GM12878 (cell line): ENCODE results near the gene LRP1. TPM values are rescaled to one million over a fixed set of nuclear protein-coding genes. Genes with fewer than 3 reads are reported as not detected.

Experiments used
- ATAC-seq: fragments of 200-7000 bp; cut with Tn5 transposase; 3 replicates; pipeline ENCODE4 v1.9.1; 2020; ENCODE audit warnings: mild to moderate bottlenecking, moderate library complexity
- BruUV-seq: library from RNA; stranded (reverse); fragments of 400-500 nt; replicated peaks from 2 replicates; lab custom pipeline; 2021; lab: Mats Ljungman, UMichigan
- CTCF ChIA-PET: fragments of 300-600 bp; sonication (Branson Sonifier 250); formaldehyde crosslinking; extraction: SDS; loops from one replicate; lab custom pipeline; 2021; ENCODE audit warnings: inconsistent platforms; lab: Yijun Ruan, JAX
- POLR2A ChIA-PET: fragments of 350-600 bp; formaldehyde crosslinking; extraction: SDS; loops from one replicate; lab custom pipeline; 2021; ENCODE audit warnings: inconsistent platforms; lab: Charles Lee
- RAD21 ChIA-PET: fragments of 300-600 bp; sonication (Branson Sonifier 250); formaldehyde crosslinking; loops from one replicate; lab custom pipeline; 2023; ENCODE audit warnings: antibody characterized with exemption; ENCODE audit not compliant: unreplicated experiment; lab: Charles Lee
- SMC1A ChIA-PET: fragments of 300-600 bp; sonication (Branson Sonifier 250); formaldehyde crosslinking; loops from one replicate; lab custom pipeline; 2023; ENCODE audit not compliant: unreplicated experiment, uncharacterized antibody; lab: Charles Lee
- DNase-seq: peaks from one replicate; pipeline ENCODE4 v3.0.0-alpha.2; 2011; ENCODE audit warnings: low read depth, low spot score
- FAIRE-seq: peaks from 3 replicates; lab custom pipeline; 2011; peaks lifted over from hg19 to GRCh38; lab: Jason Lieb, UNC
- H2AFZ ChIP-seq: 2 replicates; pipeline ENCODE4 v1.6.0; 2011; ENCODE audit warnings: low read depth, low read length, control low read depth; ENCODE audit not compliant: control insufficient read depth
- H3K27ac ChIP-seq: 2 replicates; pipeline ENCODE4 v1.5.1; 2011; ENCODE audit warnings: control low read depth; ENCODE audit not compliant: control insufficient read depth, insufficient read depth
- H3K27me3 ChIP-seq, 2 experiments: replicated peaks in 1 of 2; 2 replicates each; pipeline versions ENCODE4 v1.6.0 to v1.6.1; 2011; ENCODE audit warnings: low read length in 1 of 2; ENCODE audit not compliant: control insufficient read depth in 2 of 2, insufficient read depth in 2 of 2
- H3K36me3 ChIP-seq, 2 experiments: 2 replicates each; pipeline ENCODE4 v1.5.1; 2011; ENCODE audit warnings: low read length in 1 of 2; ENCODE audit not compliant: control insufficient read depth in 2 of 2, insufficient read depth in 2 of 2
- H3K4me1 ChIP-seq: 2 replicates; pipeline ENCODE4 v1.6.1; 2011; ENCODE audit warnings: mild to moderate bottlenecking, low read length, moderate library complexity, mixed read lengths; ENCODE audit not compliant: control insufficient read depth, insufficient read depth
- H3K4me2 ChIP-seq: 2 replicates; pipeline ENCODE4 v1.6.0; 2011; ENCODE audit warnings: control low read depth; ENCODE audit not compliant: control insufficient read depth, insufficient read depth
- H3K4me3 ChIP-seq: fragments of 200-600 bp; sonication (generic); 2 replicates; pipeline ENCODE4 v1.5.1; 2016
- H3K79me2 ChIP-seq: 2 replicates; pipeline ENCODE4 v1.6.0; 2011; ENCODE audit warnings: low read length; ENCODE audit not compliant: control insufficient read depth, insufficient read depth
- H3K9ac ChIP-seq: 2 replicates; pipeline ENCODE4 v1.8.0; 2011; ENCODE audit warnings: low read length, control low read depth, mixed read lengths; ENCODE audit not compliant: control insufficient read depth, insufficient read depth
- H3K9me3 ChIP-seq: replicated peaks from 3 replicates; pipeline ENCODE4 v1.5.1; 2011; ENCODE audit warnings: mild to moderate bottlenecking, low read length; ENCODE audit not compliant: control insufficient read depth, insufficient read depth
- H4K20me1 ChIP-seq: 2 replicates; pipeline ENCODE4 v1.6.0; 2011; ENCODE audit not compliant: control insufficient read depth, insufficient read depth
- BCL11A ChIP-seq: IDR thresholded peaks from 2 replicates; pipeline ENCODE4 v1.6.1; 2011; ENCODE audit warnings: low read depth, low read length
- HDGF ChIP-seq: fragments of 450-650 bp; IDR thresholded peaks from 2 replicates; pipeline ENCODE4 v1.6.1; 2016; ENCODE audit warnings: antibody characterized with exemption
- MXI1 ChIP-seq: fragments of 150-350 bp; IDR thresholded peaks from 2 replicates; pipeline ENCODE4 v1.6.1; 2011; ENCODE audit warnings: low read depth, mild to moderate bottlenecking, inconsistent platforms, low read length, improper control_type of control experiment
- PAX5 ChIP-seq: IDR thresholded peaks from 2 replicates; pipeline ENCODE4 v1.6.1; 2011; ENCODE audit warnings: low read depth, low read length, borderline replicate concordance
- PAX8 ChIP-seq: fragments of 450-650 bp; IDR thresholded peaks from 2 replicates; pipeline ENCODE4 v1.6.1; 2017; ENCODE audit warnings: mild to moderate bottlenecking, moderate library complexity
- PBX3 ChIP-seq: IDR thresholded peaks from 2 replicates; pipeline ENCODE4 v1.6.1; 2011; ENCODE audit warnings: mild to moderate bottlenecking, low read depth, low read length, moderate library complexity; ENCODE audit not compliant: insufficient replicate concordance
- RELA ChIP-seq: fragments of 450-650 bp; IDR thresholded peaks from 2 replicates; pipeline ENCODE4 v1.8.0; 2014; ENCODE audit warnings: borderline replicate concordance; ENCODE audit not compliant: partially characterized antibody
- RELB ChIP-seq: fragments of 450-650 bp; IDR thresholded peaks from 2 replicates; pipeline ENCODE4 v1.6.1; 2017; ENCODE audit warnings: low read depth, mild to moderate bottlenecking, moderate library complexity
- WRNIP1 ChIP-seq: IDR thresholded peaks from 2 replicates; pipeline ENCODE4 v1.6.1; 2011; ENCODE audit warnings: low read depth, low read length, improper control_type of control experiment, borderline replicate concordance
- ZZZ3 ChIP-seq: IDR thresholded peaks from 2 replicates; pipeline ENCODE4 v1.6.1; 2011; ENCODE audit warnings: low read depth; ENCODE audit not compliant: control insufficient read depth, insufficient read length
- WGBS: methylation state at CpG from one replicate; pipeline ENCODE4 v1.1.6; 2016; ENCODE audit warnings: low lambda C conversion rate; ENCODE audit not compliant: insufficient replicate concordance, insufficient coverage; ENCODE audit errors: missing lambda C conversion rate; 5-methylcytosine and 5-hydroxymethylcytosine counted together
- in situ Hi-C: fragments of 300-500 bp; cut with MboI; formaldehyde crosslinking; loops from 9 replicates; pipeline ENCODE4 v1.14.3; 2018; ENCODE audit warnings: mixed read lengths
- intact Hi-C: fragments of 100-400 bp; cut with micrococcal nuclease; formaldehyde crosslinking; loops from one replicate; pipeline ENCODE4 v1.14.2; 2022; ENCODE audit not compliant: unreplicated experiment
- polyA plus RNA-seq, 11 experiments: library from polyadenylated mRNA; depleted of rRNA in 4 of 11; unstranded in 6 of 11; stranded (reverse) in 5 of 11; fragments of >200 nt; fragmentation: Nextera tagmentation in 4 of 11; fragmentation: Illumina TruSeq in 1 of 11; extraction: Ambion mirVana in 4 of 11; extraction: Trizol in 1 of 11; gene quantifications; 1 replicate in 1 of 11; 2 replicates in 10 of 11; pipeline versions ENCODE4 v1.2.1 to v1.2.3, GENCODE V29; 2011 to 2016; ENCODE audit warnings: inconsistent platforms in 2 of 11, missing spikeins in 2 of 11, low read depth in 1 of 11
- total RNA-seq, 4 experiments: library from RNA; depleted of rRNA in 3 of 4; stranded (reverse); fragments of >200 nt in 3 of 4; fragmentation: Illumina TruSeq in 1 of 4; extraction: Trizol in 1 of 4; gene quantifications; 2 replicates each; pipeline versions ENCODE4 v1.2.1 to v1.2.3, GENCODE V29; 2013 to 2021
- TF ChIP-seq, protein P1 (sequence below), 3 experiments: IDR thresholded peaks in 2 of 3; conservative IDR thresholded peaks in 1 of 3; 2 replicates each; pipeline ENCODE4 v1.5.1; 2011; ENCODE audit warnings: low read depth in 3 of 3, low read length in 3 of 3, mild to moderate bottlenecking in 3 of 3, control low read depth in 2 of 3, moderate library complexity in 2 of 3, inconsistent platforms in 1 of 3, mixed read lengths in 1 of 3; ENCODE audit not compliant: control insufficient read depth in 2 of 3, insufficient read depth in 1 of 3; ENCODE audit errors: extremely low read depth in 1 of 3

LRP1 gene
- total and polyA plus RNA-seq, 10 of the 15 experiments (the other 5 are each of a cell fraction or from before 2014, with no cell fraction given) = under 0.01 to 1.1 (median 0.20) TPM; not detected in 2

- no peaks in the 10 kb centered on the region for H4K20me1 ChIP-seq
- ChIA-PET POLR2A (interaction anchor here (0.5 to 4.4 kb wide), 4 partner anchors 10 to 34 kb away, joined by 3 to 40 read pairs (median 6); partner anchors contain the start of genes NEMP1 and STAT6), CTCF (interaction anchor here (0.8 to 4.2 kb wide), 5 partner anchors 13 to 94 kb away, joined by 3 to 23 read pairs (median 7); partner anchors contain the start of gene STAT6), SMC1A (interaction anchor here (10.4 kb wide), 1 partner anchor 10 kb away, joined by 120 read pairs; the partner anchor contains the start of gene STAT6), RAD21 (interaction anchor here (1.5 to 1.9 kb wide), 2 partner anchors 13 to 30 kb away, joined by 3 to 5 read pairs; no protein-coding TSS in a partner anchor)
- H3K27ac ChIP-seq = no peak overlapping the region
- no peak overlapping the region for H3K9ac ChIP-seq
- 85% methylated on average over 11 of the region's 11 CpGs for WGBS
- ATAC-seq = no peak
- in situ Hi-C loops (no loop called here), intact Hi-C loops (no loop called here)
- no peak overlapping the region for H3K4me3 ChIP-seq
- no peak overlapping the region for H3K4me2 ChIP-seq
- no peak for FAIRE-seq
- no peak for TF ChIP-seq PAX8
- TF ChIP-seq, protein P1, sequence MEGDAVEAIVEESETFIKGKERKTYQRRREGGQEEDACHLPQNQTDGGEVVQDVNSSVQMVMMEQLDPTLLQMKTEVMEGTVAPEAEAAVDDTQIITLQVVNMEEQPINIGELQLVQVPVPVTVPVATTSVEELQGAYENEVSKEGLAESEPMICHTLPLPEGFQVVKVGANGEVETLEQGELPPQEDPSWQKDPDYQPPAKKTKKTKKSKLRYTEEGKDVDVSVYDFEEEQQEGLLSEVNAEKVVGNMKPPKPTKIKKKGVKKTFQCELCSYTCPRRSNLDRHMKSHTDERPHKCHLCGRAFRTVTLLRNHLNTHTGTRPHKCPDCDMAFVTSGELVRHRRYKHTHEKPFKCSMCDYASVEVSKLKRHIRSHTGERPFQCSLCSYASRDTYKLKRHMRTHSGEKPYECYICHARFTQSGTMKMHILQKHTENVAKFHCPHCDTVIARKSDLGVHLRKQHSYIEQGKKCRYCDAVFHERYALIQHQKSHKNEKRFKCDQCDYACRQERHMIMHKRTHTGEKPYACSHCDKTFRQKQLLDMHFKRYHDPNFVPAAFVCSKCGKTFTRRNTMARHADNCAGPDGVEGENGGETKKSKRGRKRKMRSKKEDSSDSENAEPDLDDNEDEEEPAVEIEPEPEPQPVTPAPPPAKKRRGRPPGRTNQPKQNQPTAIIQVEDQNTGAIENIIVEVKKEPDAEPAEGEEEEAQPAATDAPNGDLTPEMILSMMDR (IDR thresholded peaks at IDR 0.05 in 2 of 3, conservative IDR thresholded peaks at IDR 0.05 in 1 of 3; ENCODE audit: control insufficient read depth in 2 of 3, extremely low read depth in 1 of 3, insufficient read depth in 1 of 3, low read depth in 3 of 3, low read length in 3 of 3) = no peak
- TF ChIP-seq HDGF = no peak
- TF ChIP-seq PBX3 = no peak
- TF ChIP-seq ZZZ3 = no peak
- no peak for TF ChIP-seq MXI1
- TF ChIP-seq BCL11A = no peak
- TF ChIP-seq WRNIP1 = no peak
- TF ChIP-seq RELB = no peak
- TF ChIP-seq RELA = no peak
- TF ChIP-seq PAX5 = no peak
- peaks cover 19 to 26% of the 10 kb centered on the region in 2 experiments for H3K36me3 ChIP-seq
- peaks cover under 1% of the 10 kb centered on the region; the same call in 1 of the 2 replicates for H3K79me2 ChIP-seq
- H3K27me3 ChIP-seq = no peaks in the 10 kb centered on the region
- H2AFZ ChIP-seq = no peak overlapping the region
- DNase-seq = no peak
- peaks cover 15% of the 10 kb centered on the region for H3K4me1 ChIP-seq
- no TSS peak for BruUV-seq
- H3K9me3 ChIP-seq = no peaks in the 10 kb centered on the region
Measured at GRCh38 chr12:57099047-57099714, 29.1 kb upstream of the LRP1 start.
